Activated CD8-positive, alpha-beta memory T cell treated with anti-CD3 and anti-CD28 coated beads, Interleukin-2, amount 10 ng/mL, durations not matched to agents 7 days and 5 days (primary cell): ENCODE results near the gene CGRRF1. TPM values are rescaled to one million over a fixed set of nuclear protein-coding genes. Genes with fewer than 3 reads are reported as not detected.
A peak's percentile ranks its signal among the peaks of the same experiment; 100 is the strongest.

Experiments used
- ATAC-seq: fragments of 150-1000 bp; cut with Tn5 transposase; one replicate; pipeline ENCODE4 v1.10.0; 2021; ENCODE audit warnings: moderate library complexity
- CTCF ChIA-PET: fragments of 350-600 bp; sonication (Branson Sonifier 250); formaldehyde crosslinking; loops from one replicate; lab custom pipeline; 2021; ENCODE audit warnings: antibody characterized with exemption; lab: Charles Lee
- DNase-seq: peaks from one replicate; pipeline ENCODE4 v3.0.0-alpha.2; 2020
- H3K27ac Mint-ChIP-seq: one replicate; pipeline ENCODE4 v1.8.0; 2021; ENCODE audit warnings: mild to moderate bottlenecking, mixed read lengths
- H3K27me3 Mint-ChIP-seq: one replicate; pipeline ENCODE4 v1.8.0; 2021; ENCODE audit warnings: mixed read lengths
- H3K36me3 Mint-ChIP-seq: one replicate; pipeline ENCODE4 v1.8.0; 2021; ENCODE audit warnings: mild to moderate bottlenecking, mixed read lengths
- H3K4me1 Mint-ChIP-seq: one replicate; pipeline ENCODE4 v1.8.0; 2021; ENCODE audit warnings: mixed read lengths
- H3K4me3 Mint-ChIP-seq: one replicate; pipeline ENCODE4 v1.8.0; 2021; ENCODE audit warnings: mild to moderate bottlenecking, moderate library complexity, mixed read lengths
- H3K9me3 Mint-ChIP-seq: one replicate; pipeline ENCODE4 v1.8.0; 2022; ENCODE audit warnings: low read depth, mixed read lengths
- total RNA-seq, 2 experiments: library from RNA; stranded (reverse); gene quantifications; one replicate each; pipeline ENCODE4 v1.2.3, GENCODE V29; 2021

The CGRRF1 gene
- total RNA-seq, 2 experiments from 2014 or later, result 10.0 to 10.7 TPM

DNA sequence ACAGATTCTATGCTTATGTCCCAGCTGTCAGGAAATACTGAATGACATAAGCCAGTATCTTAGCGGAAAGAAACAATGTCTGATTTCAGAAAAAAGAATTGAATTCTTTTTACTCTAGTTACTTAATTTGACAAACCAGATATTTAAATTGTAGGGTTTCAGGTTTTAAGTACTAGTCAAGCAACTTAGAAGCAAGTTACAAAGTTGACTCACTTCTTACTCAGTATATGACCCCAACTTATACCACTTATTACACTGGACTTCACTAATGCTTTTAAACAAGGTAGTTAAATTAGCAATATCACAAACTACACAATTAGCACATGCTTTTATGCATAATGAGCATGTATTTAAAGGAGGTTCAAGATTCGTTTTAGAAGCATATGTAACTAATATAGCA is 28.0 kb upstream of the CGRRF1 start:
- Mint-ChIP-seq H3K9me3 (no peaks in the 10 kb centered on the region), H3K36me3 (peaks cover 39% of the 10 kb centered on the region), H3K4me3 (no peak overlapping the region), H3K27me3 (no peaks in the 10 kb centered on the region), H3K27ac (no peak overlapping the region), H3K4me1 (peaks cover 34% of the 10 kb centered on the region)
- ATAC-seq (no peak), DNase-seq (no peak)
- CTCF ChIA-PET, result interaction anchor here (0.8 to 1.5 kb wide), 2 partner anchors 11 to 39 kb away, joined by 3 to 5 read pairs; no protein-coding TSS in a partner anchor

DNA sequence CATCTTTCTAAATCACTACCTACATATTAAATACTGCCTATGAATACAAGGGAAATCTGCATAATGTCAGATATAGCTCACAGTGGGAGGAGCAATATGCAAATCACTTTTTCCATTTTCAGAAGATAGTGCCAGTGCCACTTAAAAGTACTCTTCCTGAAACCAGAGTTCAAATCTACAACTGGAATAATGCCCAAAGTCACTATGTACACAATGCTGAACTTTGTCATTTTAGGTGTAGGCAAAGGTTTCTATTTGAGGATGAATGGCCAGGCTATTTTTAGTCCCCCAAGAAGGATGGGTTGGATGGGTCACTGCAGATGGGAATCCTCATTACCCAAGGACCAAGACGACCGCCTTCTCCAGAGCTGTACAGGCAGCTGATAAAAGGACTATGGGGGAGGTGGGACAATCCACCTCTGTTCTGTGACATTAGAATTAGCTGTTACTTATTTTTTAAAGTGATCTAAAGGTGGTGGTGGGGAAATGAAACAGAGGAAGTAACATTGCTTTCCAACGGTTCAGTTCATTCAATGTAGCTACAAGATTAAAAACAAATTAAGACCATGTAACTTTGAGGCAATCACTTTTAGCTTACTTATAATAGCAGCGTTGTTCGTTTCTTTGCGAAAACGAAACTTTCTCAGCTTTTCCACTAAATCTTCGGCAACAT is 26.5 kb upstream of the CGRRF1 start:
- H3K27ac Mint-ChIP-seq, result peak overlapping the region; percentile 9
- no peaks in the 10 kb centered on the region for H3K9me3 Mint-ChIP-seq
- no peak overlapping the region for H3K4me3 Mint-ChIP-seq
- peaks cover 36% of the 10 kb centered on the region for H3K36me3 Mint-ChIP-seq
- no peak for DNase-seq
- no peak for ATAC-seq
- H3K27me3 Mint-ChIP-seq, result no peaks in the 10 kb centered on the region
- CTCF ChIA-PET, result interaction anchor here (1.2 to 1.5 kb wide), 2 partner anchors 28 to 41 kb away, joined by 3 to 5 read pairs; no protein-coding TSS in a partner anchor
- H3K4me1 Mint-ChIP-seq, result peaks cover 48% of the 10 kb centered on the region

DNA sequence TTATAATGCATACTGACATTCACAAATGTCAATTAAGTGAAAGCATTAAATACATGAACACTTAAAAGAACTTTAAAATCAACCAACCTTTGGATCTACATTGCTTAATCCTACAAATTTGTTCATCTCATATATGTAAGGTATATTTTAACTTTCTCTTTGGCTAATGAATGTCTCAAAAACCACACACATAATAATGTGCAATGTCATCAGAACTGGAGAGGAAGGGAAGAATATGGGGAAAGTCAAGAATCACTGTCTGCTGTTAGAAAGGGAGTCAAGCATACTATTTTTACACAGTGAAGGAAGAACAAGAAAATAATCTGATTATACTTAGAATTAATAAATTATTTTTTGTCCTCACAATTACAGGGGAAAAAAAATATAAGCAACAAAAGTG is 25.9 kb upstream of the CGRRF1 start:
- no peak overlapping the region for H3K27ac Mint-ChIP-seq
- H3K36me3 Mint-ChIP-seq, result peaks cover 33% of the 10 kb centered on the region
- ATAC-seq (no peak), DNase-seq (no peak)
- CTCF ChIA-PET, result interaction anchor here (0.6 kb wide), 1 partner anchor 37 kb away, joined by 3 read pairs; no protein-coding TSS in a partner anchor
- no peak overlapping the region for H3K4me3 Mint-ChIP-seq
- peaks cover 49% of the 10 kb centered on the region for H3K4me1 Mint-ChIP-seq
- H3K9me3 Mint-ChIP-seq, result no peaks in the 10 kb centered on the region
- no peaks in the 10 kb centered on the region for H3K27me3 Mint-ChIP-seq

DNA sequence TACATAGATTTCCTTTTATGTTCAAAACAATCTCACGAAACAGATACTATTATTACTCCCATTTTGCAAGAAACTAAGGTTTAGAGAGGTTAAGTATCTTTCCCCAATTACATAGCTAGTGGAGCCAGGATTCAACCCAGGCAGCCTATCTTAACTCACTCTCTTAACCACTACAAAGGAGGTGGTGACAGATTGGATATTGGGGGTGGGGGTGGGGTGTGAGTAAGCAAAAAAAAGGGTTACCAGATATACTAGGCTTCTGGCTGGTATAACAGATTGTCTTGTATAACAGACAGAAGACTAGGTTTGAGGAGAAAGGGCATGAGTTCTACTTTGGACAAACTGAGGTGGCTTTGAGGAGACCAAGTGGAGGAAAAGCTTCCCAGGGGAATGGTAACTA is 23.0 kb upstream of the CGRRF1 start:
- Mint-ChIP-seq H3K36me3 (peaks cover 24% of the 10 kb centered on the region), H3K9me3 (no peaks in the 10 kb centered on the region), H3K4me1 (peaks cover 63% of the 10 kb centered on the region), H3K27me3 (no peaks in the 10 kb centered on the region), H3K27ac (no peak overlapping the region), H3K4me3 (peak overlapping the region; percentile 80)
- ATAC-seq, result no peak
- DNase-seq, result no peak
- CTCF ChIA-PET, result no interaction called here

DNA sequence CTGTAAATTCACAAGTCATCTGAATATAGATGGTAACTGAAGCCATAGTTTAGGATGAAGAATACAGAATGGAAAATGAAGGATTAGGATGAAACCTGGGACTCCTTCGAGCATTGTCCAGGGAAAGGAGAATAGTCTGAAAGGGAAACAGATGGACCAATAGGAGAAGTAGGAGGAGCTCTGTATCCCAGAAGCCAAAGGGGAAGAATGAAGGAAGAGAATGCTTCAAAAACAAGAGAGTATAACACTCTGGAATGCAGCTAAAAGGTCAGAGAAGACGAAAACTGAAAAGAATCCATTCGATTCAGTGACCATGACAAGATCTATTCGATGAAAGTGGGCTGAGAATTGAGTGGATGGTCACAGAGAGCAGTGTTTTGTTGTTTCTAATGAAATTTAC is 21.9 kb upstream of the CGRRF1 start:
- ATAC-seq, result no peak
- Mint-ChIP-seq H3K27me3 (no peaks in the 10 kb centered on the region), H3K9me3 (no peaks in the 10 kb centered on the region), H3K27ac (peak overlapping the region; percentile 88), H3K4me1 (peaks cover 63% of the 10 kb centered on the region), H3K36me3 (peaks cover 20% of the 10 kb centered on the region), H3K4me3 (peak overlapping the region; percentile 80)
- DNase-seq, result no peak
- CTCF ChIA-PET, result interaction anchor here (0.7 to 1.9 kb wide), 5 partner anchors 22 to 287 kb away, joined by 3 to 8 read pairs (median 4); partner anchors contain the start of genes CDKN3 and CGRRF1

DNA sequence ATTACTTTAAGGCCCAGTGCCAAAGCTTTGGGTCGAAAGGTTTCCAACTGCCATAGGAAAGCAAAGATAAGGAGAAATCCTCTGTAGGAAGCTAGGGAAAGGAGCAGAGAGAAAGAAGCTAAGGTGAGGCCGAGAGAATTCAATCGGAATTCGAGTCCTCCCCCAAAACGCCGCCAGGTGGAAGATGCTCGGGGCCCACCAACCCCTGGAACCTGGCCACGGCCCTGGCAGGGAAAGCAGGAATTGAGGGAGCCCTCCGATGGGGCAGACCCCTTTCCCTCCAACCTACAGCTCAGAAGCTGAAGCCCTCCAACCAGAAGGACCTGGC is 21.4 kb upstream of the CGRRF1 start:
- peak overlapping the region; percentile 88 for H3K27ac Mint-ChIP-seq
- peaks cover 16% of the 10 kb centered on the region for H3K36me3 Mint-ChIP-seq
- no peak for ATAC-seq
- peak overlapping the region; percentile 80 for H3K4me3 Mint-ChIP-seq
- no peaks in the 10 kb centered on the region for H3K9me3 Mint-ChIP-seq
- H3K4me1 Mint-ChIP-seq, result peaks cover 58% of the 10 kb centered on the region
- H3K27me3 Mint-ChIP-seq, result no peaks in the 10 kb centered on the region
- DNase-seq, result no peak
- CTCF ChIA-PET, result interaction anchor here (0.7 to 1.9 kb wide), 6 partner anchors 22 to 286 kb away, joined by 3 to 8 read pairs (median 4); partner anchors contain the start of genes CDKN3 and CGRRF1

DNA sequence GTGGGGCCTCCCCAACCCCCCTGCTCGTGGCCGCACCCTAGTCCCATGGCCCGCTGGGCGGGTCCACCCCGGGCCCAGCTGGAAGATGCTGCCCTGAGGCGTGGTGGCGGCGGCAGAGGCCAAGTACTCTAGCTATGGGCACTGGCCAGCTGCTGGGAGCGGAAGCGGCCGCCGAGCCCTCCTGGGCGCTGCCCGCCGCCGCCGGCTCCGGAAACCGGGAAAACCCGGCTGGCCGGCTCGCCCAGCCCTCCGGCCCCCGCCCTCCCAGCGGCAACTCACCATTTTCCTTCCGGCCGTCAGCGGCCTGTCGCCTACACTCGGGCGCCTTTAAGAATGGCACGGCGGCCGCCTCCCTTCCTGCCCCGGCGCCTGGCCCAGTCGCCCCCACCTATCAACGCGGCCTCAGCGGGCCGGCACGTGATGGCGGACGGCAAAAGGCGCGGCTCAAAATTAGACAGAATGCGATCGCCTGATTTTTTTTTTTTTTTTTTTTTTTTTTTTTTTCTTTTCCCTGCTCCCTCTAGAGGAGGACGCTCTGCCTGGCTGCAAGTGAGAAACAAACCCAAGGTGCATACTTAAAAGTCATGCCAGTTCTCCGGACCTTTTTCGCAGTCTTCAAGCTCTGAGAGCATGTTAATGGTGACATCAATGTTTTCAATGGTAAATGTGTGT is 20.9 kb upstream of the CGRRF1 start, which contains the start of gene GMFB:
Gene GMFB (minus strand): TSS at position 335 of the 672 bp plus-strand sequence. CDS start 53 bp downstream, at position 282.
- Mint-ChIP-seq H3K27me3 (no peaks in the 10 kb centered on the region), H3K27ac (peak within 1 kb of the TSS; percentile 92), H3K36me3 (peaks cover 12% of the 10 kb centered on the region), H3K4me1 (peaks cover 53% of the 10 kb centered on the region), H3K9me3 (no peaks in the 10 kb centered on the region), H3K4me3 (peak within 1 kb of the TSS; percentile 80)
- CTCF ChIA-PET, result interaction anchor here (0.7 to 1.9 kb wide), 7 partner anchors 21 to 286 kb away, joined by 3 to 8 read pairs (median 4); partner anchors contain the start of genes CDKN3 and CGRRF1
- ATAC-seq (peak; percentile 97), DNase-seq (peak; percentile 91)

DNA sequence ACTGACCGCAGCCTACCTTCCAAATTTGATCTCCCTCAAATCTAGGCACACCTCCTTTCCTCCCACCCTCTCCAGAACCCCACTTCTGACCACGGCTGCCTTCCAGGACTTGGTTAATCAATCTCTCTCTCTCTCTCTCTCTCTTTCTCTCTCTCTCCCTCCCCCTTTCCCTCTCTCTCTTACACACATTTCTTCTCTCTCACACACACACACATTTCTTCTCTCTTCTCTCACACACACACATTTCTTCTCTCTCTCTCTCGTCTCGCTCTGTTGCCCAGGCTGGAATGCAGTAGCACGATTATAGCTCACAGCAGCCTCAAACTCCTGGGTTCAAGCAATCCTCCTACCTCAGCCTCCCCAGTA is 20.4 kb upstream of the CGRRF1 start:
- H3K9me3 Mint-ChIP-seq, result no peaks in the 10 kb centered on the region
- peak overlapping the region; percentile 80 for H3K4me3 Mint-ChIP-seq
- CTCF ChIA-PET, result interaction anchor here (1.0 to 1.9 kb wide), 5 partner anchors 21 to 285 kb away, joined by 3 to 8 read pairs (median 4); partner anchors contain the start of genes CDKN3 and CGRRF1
- ATAC-seq, result no peak
- peaks cover 10% of the 10 kb centered on the region for H3K36me3 Mint-ChIP-seq
- no peaks in the 10 kb centered on the region for H3K27me3 Mint-ChIP-seq
- DNase-seq, result peak; percentile 41
- H3K27ac Mint-ChIP-seq, result peak overlapping the region; percentile 92
- peaks cover 49% of the 10 kb centered on the region for H3K4me1 Mint-ChIP-seq

DNA sequence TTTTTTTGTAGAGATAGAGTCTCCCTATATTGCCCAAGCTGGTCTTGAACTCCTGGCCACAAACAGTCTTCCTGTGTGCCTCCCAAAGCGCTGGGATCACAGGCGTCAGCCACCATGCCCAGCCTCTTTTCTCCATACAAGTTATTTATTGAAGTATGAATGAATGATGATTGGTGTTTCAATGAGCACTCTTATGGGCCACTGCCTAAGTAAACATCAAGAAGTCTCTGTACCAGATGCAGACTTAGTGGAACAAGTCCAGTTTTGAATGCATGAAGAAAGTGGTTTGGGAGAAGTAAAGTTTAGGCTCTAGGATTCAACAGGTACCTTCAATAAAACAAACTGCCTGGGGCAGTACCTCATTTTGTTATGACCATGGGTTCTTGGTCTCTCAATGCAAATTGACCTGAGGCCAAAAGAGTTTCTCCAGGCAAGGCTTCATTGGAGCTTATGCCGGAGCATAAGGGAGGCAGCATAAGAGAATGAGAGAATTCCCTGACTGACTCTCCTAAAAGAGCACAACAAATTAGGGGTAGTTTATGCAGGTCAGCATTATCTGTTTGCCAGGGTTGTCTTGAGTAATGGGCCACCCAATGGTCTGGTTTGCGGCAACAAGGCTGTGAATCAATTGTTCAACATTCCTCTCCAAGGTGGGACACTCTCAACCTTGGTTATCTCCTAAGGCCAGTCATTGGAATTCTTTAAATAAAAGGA is 19.8 kb upstream of the CGRRF1 start:
- Mint-ChIP-seq H3K36me3 (peaks cover 6% of the 10 kb centered on the region), H3K9me3 (no peaks in the 10 kb centered on the region), H3K4me3 (peak overlapping the region; percentile 80), H3K27me3 (no peaks in the 10 kb centered on the region), H3K27ac (peak overlapping the region; percentile 92), H3K4me1 (peaks cover 43% of the 10 kb centered on the region)
- no peak for DNase-seq
- ATAC-seq, result no peak
- CTCF ChIA-PET, result interaction anchor here (1.0 to 1.9 kb wide), 5 partner anchors 13 to 284 kb away, joined by 3 to 8 read pairs (median 4); partner anchors contain the start of gene CGRRF1

DNA sequence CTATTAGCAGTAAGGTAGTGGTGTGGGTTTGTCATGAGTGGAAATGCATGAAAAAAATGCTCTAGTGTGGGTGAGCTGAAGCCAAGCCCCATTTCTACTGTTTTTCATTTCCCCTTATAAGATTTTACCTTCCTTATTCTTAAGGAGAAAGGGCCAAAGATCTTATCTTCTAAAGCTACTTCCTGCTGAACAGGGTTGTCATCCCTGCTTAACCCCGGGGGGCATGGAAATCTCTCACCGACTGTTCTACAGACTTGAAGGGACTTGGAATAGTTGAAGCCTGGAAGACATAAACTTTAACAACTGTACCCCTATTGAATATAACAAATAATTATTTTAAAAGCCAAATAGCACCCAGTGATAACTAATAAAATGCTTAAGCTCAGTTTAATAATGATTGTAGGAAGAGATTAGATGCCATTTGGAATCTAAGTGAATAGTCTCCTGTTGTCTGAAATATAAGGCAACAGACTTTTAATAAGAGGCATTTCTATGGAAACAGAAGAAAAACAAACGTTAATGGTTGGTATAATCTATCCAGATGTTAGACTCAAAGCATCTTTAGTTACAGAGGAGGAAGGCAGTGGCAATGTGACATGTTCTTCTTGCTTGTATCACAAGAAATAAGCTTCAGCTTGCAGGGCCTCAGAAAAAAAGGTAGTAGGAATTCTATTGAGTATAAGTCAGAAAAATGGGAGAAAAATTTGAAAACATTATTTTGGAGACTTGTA is 19.1 kb upstream of the CGRRF1 start:
- H3K27ac Mint-ChIP-seq, result no peak overlapping the region
- H3K4me1 Mint-ChIP-seq, result peaks cover 37% of the 10 kb centered on the region
- H3K4me3 Mint-ChIP-seq, result no peak overlapping the region
- no peak for DNase-seq
- ATAC-seq, result no peak
- no peaks in the 10 kb centered on the region for H3K27me3 Mint-ChIP-seq
- CTCF ChIA-PET, result interaction anchor here (1.7 kb wide), 2 partner anchors 13 to 284 kb away, joined by 4 to 5 read pairs; no protein-coding TSS in a partner anchor
- H3K36me3 Mint-ChIP-seq, result peaks cover 6% of the 10 kb centered on the region
- no peaks in the 10 kb centered on the region for H3K9me3 Mint-ChIP-seq

DNA sequence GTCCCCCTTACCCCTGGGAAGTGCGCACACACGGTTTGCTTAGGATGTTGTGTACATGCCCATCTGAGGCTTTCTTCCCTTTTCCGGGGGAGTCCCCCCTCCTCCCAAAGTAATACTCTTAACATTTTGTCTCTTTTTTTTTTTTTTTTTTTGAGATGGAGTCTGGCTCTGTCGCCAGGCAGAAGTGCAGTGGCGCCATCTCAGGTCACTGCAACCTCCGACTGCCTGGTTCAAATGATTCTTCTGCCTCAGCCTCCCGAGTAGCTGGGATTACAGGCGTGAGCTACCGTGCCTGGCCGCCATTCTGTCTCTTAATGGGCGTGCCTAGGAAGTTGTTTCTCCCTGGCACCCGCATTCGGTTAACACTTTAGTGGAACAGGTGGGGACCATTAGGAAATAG is 16.4 kb upstream of the CGRRF1 start:
- Mint-ChIP-seq H3K4me1 (peaks cover 15% of the 10 kb centered on the region), H3K27me3 (peaks cover 3% of the 10 kb centered on the region), H3K4me3 (no peak overlapping the region), H3K27ac (no peak overlapping the region), H3K36me3 (no peaks in the 10 kb centered on the region), H3K9me3 (no peaks in the 10 kb centered on the region)
- CTCF ChIA-PET, result interaction anchor here (0.7 to 2.0 kb wide), 3 partner anchors 11 to 193 kb away, joined by 3 to 5 read pairs (median 4); partner anchors contain the start of gene CGRRF1
- no peak for DNase-seq
- no peak for ATAC-seq

DNA sequence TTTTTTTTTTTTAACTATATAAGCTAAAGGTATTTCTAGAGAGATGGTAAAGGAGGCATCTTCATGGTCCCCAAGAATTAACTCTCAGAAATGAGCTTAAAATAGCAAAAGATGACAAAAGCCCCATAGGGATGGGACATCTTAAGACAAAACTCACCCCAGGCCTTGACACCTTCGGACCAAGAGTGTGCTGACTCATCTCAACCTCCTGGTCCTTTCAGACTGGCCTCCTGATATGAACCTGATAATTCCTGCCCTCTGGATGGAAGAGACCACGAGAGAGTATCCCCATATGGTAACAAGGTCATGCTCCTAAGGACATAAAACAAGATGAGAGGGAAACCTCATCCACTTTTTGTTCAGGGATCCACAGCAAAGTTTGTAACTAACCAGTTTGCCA is 12.5 kb upstream of the CGRRF1 start:
- CTCF ChIA-PET, result interaction anchor here (1.0 to 1.9 kb wide), 2 partner anchors 12 to 308 kb away, joined by 3 to 7 read pairs; partner anchors contain the start of gene CGRRF1
- Mint-ChIP-seq H3K9me3 (no peaks in the 10 kb centered on the region), H3K36me3 (no peaks in the 10 kb centered on the region), H3K27ac (no peak overlapping the region), H3K27me3 (peaks cover 23% of the 10 kb centered on the region), H3K4me1 (peaks cover 1% of the 10 kb centered on the region), H3K4me3 (no peak overlapping the region)
- DNase-seq (no peak), ATAC-seq (no peak)
